GM20431 (cell line): ENCODE measurements around the gene ISCU.
"Not testable (repeated sequence)": the region's sequence is repeated elsewhere in the genome, so short reads cannot be mapped to it uniquely, and the experiment has no call there.

Experiments used
- in situ Hi-C: fragments of 300-500 bp; cut with MseI, MboI; formaldehyde crosslinking; loops from one replicate; pipeline ENCODE4 v1.15.0; 2020; ENCODE audit warnings: low sequenced_read_pairs; ENCODE audit not compliant: unreplicated experiment

Gene ISCU

GRCh38 chr12:108584456-108585065 lies 22.2 kb downstream of the ISCU start:
- in situ Hi-C loops, result no loop called here

DNA sequence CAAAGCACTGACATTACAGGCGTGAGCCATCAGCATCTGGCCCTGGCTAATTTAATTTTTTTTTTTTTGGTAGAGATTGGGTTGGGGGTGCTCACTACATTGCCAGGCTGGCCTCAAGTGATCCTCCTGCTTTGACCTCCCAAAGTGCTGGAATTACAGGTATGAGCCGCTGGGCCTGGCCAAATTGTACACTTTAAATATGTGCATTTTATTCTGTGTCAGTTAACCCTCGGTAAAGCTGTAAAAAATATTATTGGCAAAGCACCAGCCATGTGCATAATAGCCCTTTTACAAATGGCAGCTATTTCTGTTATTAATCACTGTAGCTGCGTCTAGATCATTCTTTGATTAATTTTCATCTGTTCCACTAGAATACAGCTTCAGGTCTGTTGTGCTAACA lies 23.5 kb downstream of the ISCU start:
- in situ Hi-C loops, result no loop called here

GRCh38 chr12:108586306-108586705 lies 23.9 kb downstream of the ISCU start:
- in situ Hi-C loops, result no loop called here

DNA sequence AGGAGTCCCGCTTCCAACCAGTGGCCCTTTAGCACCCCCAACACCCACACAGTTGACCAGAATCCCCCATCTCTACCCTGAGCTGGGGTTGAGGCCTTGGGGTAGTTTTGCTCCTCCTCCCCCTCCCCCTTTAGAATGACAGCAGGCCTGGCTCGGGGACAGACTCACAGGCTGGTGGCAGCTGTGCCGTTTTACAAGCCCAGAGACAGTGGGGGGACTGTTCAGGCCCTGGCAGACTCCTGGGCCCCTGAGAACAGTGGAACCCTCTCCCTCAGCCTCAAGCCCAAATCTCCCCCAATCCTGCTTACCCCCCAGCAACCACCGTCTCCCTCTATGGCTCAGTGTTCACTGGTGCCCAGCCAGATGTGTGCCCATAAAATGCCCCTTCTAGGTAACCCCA lies 25.4 kb downstream of the ISCU start:
- in situ Hi-C loops, result no loop called here

- in situ Hi-C loops, result no loop called here
These were observed 26.8 kb downstream of the ISCU start for GRCh38 chr12:108589028-108589839.

GRCh38 chr12:108589840-108590229 lies 27.4 kb downstream of the ISCU start:
- in situ Hi-C loops, result no loop called here

GRCh38 chr12:108590463-108590862 lies 28.1 kb downstream of the ISCU start:
- in situ Hi-C loops, result not testable (repeated sequence)

DNA sequence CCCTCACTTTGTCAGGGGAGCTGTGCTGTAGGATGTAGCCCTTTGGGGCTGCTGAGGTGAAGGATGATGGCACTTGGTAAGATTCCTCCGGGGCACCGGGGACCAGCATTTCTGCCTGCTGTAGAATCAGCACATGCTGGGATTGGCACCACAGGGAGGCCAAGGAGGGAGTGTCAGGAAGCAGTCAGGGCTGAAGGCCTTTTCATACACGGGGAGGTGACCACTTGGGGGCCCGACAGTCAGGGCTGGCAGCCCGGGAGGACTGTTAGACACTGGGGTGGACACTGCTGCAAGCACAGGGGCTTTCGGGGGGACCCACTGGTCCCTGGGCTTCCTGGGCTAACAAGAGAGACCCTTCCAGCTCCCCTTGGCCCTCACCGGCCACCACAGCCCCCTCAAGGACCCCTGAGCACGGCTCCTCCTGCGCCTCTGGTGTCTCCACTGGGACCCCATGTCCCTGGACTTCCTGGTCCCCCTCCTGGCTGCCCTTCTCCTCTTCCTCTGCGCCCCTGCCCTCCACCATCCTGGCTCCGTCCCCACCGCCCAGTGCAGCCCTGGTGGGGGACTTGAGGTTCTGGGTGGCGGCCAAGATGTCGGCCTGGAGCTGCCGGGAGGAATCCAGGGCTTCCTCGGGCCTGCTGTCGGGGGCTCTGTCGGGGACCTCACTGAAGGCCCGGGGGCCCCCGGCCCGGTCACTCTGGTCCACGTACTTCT lies 29.0 kb downstream of the ISCU start:
- in situ Hi-C loops, result no loop called here

DNA sequence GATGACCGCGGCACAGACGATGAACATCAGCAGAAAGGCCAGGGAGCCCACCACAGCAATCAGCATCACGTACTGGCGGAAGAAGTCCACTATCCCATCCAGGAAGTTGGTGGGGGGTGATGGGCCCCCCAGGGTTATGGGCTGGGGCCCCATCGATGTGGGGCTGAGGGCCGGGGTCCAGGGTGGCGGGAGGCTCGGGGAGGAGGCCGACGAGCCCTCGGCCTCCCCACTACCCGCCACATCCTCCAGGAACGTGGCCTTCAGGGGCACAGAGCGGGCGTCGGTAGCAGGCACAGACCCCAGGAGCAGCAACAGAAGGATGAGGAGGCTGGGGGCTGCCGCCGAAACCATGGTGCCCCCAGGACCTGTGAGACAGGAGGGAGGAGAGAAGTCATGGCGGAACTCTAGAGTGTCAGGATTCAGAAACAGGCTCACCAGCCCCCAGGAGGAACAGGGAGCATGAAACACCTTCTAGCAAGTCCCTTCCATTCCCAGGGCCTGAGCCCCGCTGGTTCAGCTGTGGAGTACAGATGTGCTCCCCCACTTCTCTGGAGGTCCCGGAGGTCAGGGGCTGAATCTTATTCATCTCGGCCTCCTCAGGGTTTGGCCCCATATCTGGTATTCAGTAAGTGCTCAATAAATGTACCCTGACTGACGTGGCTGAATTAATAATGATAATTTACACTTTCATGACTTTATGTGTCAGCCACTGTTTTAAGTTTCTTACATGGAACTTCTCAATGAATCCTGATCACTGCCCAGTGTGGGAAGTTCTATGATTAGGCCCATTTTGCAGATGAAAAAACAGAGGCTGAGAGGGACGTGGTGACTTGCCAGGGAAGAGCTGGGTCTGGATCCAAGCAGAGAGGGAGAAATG lies 29.9 kb downstream of the ISCU start:
- in situ Hi-C loops, result no loop called here

DNA sequence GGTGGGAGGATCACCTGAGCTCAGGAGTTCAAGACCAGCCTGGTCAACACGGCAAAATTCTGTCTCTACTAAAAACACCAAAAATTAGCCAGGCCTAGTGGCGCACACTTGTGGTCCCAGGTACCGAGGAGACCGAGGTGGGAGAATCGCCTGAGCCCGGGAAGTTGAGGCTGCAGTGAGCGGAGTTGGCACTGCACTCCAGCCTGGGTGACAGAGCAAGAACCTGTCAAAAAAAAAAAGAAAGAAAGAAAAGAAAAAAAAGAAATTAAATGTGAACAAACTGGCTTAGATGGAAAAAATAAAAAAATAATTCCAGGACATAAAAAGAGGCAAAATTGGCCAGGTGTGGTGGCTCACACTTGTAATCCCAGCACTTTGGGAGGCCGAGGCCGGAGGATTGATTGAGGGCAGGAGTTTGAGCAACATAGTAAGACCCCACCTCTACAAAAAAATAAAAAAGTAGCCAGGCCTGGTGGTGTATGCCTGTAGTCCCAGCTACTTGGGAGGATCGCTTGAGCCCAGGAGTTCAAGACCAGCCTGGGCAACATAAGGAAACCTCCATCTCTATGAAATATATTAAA lies 32.0 kb downstream of the ISCU start:
- in situ Hi-C loops, result no loop called here

- in situ Hi-C loops, result no loop called here
These were observed 32.7 kb downstream of the ISCU start for GRCh38 chr12:108594960-108595710.

- in situ Hi-C loops, result no loop called here
These were observed 33.6 kb downstream of the ISCU start for GRCh38 chr12:108595711-108596647.

DNA sequence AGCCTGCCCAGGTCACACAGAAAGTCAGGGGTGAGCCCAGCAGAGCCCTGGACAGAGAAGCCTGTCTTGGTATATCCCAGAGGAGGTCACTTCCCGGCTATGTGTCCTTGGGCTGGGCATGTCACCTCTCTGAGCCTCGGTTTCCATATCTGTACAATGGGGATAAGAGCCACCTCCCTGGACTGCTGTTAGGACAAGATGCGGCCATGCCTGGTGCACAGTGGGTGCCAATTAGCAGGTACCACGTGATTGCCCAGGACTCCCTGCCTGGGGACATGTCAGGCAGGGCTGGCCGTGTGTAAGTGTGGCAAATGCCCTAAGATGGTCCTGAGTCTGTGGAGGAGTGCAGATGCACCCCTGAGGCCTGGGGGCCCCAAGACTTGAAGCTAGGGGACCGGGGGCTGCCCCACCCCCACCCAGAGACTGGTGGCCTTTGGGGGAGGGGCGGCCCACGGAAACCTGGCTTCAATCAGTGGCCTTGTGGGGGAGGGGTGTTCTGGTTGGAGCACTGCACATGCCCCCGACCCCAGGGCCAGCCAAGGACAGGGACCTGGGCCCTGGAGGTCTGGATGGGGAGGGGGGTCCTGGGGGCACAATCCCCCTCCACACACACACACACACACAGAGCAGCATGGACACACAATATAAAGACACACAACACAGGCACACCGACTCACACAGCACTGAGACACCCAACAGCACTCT lies 34.6 kb downstream of the ISCU start:
- in situ Hi-C loops, result no loop called here

- in situ Hi-C loops, result no loop called here
These were observed 35.4 kb downstream of the ISCU start, which contains the start of gene TMEM119 for GRCh38 chr12:108597559-108598471. Gene TMEM119 (minus strand): TSS chr12:108598084. CDS start chr12:108592383, 5,701 bp downstream.

DNA sequence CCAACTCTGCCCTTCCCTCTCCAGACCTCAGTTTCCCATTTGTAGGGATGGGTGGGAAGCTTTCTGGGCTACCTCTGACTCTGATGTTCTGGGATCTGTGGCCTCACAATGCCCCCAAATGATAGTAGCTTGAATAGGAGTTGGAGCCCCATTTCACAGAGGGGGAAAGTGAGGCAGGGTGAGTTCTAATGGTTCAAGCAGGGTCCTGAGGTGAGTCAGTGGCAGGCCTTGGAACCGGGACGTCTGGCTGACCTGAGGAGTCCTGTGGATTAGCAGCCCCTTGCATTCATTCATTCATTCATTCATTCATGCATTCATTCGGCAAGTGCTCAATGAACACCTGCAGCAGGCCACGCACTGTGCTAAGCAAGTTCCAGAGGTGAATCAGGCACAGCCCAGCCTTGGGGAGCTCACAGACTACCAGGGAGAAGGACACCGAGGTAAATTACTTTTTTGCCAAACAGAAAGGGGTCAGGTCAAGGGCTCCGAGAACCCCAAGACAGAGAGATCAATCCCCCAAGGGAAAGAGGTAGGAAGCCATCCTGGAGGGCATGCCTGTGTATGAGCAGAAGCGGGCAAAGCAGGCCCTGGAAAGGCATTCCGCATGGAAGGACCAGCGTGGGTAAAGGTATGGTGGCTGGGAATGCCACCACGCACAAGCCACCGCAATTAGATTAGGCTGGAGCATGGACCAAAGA lies 36.3 kb downstream of the ISCU start:
- in situ Hi-C loops, result no loop called here

DNA sequence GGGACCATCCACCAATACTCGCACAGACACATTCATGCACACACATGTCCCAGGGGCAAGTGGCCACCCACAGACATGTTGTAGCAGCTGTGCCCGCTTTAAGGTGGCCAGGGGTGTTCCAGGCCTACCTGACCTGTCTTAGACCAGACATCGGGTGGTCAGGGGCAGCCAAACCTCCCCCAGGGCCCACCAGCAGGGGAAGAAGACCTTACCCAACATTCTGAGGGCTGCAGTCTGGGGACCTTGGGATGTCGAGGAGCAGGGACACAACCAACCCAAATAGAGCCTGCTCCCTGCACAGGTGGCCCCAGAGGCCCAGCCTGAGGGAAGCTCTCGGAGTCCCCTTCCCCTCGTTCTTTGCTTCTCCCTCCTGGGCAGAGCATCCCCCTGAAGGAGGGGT lies 37.1 kb downstream of the ISCU start:
- in situ Hi-C loops, result no loop called here
